Endothelial cell (in vitro differentiated cells): Measurements from ENCODE around the gene FHOD3. TPM values are rescaled to one million over a fixed set of nuclear protein-coding genes. Genes with fewer than 3 reads are reported as not detected.

Source experiments
- DNase-seq: peaks from one replicate; pipeline ENCODE4 v3.0.0; 2021; ENCODE audit warnings: low spot score
- H3K27ac Mint-ChIP-seq: one replicate; pipeline ENCODE4 v1.8.0; 2021; ENCODE audit warnings: mixed read lengths, inconsistent platforms; ENCODE audit not compliant: unreplicated experiment
- H3K27me3 Mint-ChIP-seq: one replicate; pipeline ENCODE4 v1.8.0; 2021; ENCODE audit warnings: mild to moderate bottlenecking, moderate library complexity, mixed read lengths, inconsistent platforms; ENCODE audit not compliant: unreplicated experiment
- H3K36me3 Mint-ChIP-seq: one replicate; pipeline ENCODE4 v1.8.0; 2021; ENCODE audit warnings: mild to moderate bottlenecking, low read depth, mixed read lengths, inconsistent platforms; ENCODE audit not compliant: unreplicated experiment
- H3K4me1 Mint-ChIP-seq: one replicate; pipeline ENCODE4 v1.8.0; 2021; ENCODE audit warnings: mild to moderate bottlenecking, mixed read lengths, inconsistent platforms; ENCODE audit not compliant: unreplicated experiment
- H3K4me3 Mint-ChIP-seq: one replicate; pipeline ENCODE4 v1.8.0; 2021; ENCODE audit warnings: mild to moderate bottlenecking, mixed read lengths, inconsistent platforms; ENCODE audit not compliant: unreplicated experiment
- H3K9me3 Mint-ChIP-seq: one replicate; pipeline ENCODE4 v1.8.0; 2021; ENCODE audit warnings: mixed read lengths, inconsistent platforms; ENCODE audit not compliant: unreplicated experiment
- total RNA-seq: library from RNA; stranded (reverse); fragmentation: NEBNext Ultra II Directional; extraction: Animal tissue kit (Norgen Biotek cat#: 25700); gene quantifications from one replicate; pipeline ENCODE4 v1.2.1, GENCODE V29; 2021; ENCODE audit not compliant: unreplicated experiment
- TF ChIP-seq, protein P1 (sequence below): fragments of 200-600 bp; sonication (generic); IDR thresholded peaks from one replicate; pipeline ENCODE4 v1.5.0; 2021; ENCODE audit warnings: antibody characterized with exemption; ENCODE audit not compliant: unreplicated experiment

The FHOD3 gene
- total RNA-seq, 1 donor from 2014 or later, result 0.67 TPM

DNA sequence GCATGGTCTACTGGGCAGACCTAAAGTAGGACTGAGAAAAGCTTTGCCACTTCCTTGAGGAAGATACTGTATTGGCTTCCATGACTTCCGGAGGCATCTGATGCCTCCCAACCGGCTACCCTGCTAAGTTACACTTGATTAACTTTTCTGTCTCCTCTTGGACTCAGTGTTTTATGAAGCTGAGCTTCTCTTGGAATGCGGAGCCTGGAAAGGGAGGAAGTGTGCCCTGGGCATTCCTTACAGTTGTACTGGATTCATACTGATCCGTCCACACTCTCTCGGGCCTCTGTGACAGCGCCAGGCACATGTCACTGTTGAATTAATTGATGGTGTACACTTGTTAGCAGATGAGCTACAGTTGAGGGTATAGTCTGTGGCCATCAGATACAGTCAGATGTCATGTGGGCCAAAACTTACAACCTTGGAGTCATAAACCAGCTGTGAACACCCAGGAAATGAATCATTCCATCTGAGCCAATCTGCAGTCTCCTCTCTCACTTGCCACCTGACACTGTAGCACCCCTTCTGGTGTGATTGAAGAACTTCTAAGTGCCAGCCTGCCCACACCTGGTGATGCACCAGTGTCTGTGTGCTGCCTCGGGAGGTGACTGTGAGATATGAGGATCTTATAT is 122.5 kb downstream of the FHOD3 start:
- Mint-ChIP-seq H3K4me3 (no peak overlapping the region), H3K27ac (no peak overlapping the region), H3K27me3 (peaks cover 2% of the 10 kb centered on the region), H3K36me3 (no peaks in the 10 kb centered on the region), H3K4me1 (peaks cover 3% of the 10 kb centered on the region), H3K9me3 (no peaks in the 10 kb centered on the region)
- no peak for DNase-seq
- TF ChIP-seq, protein P1, sequence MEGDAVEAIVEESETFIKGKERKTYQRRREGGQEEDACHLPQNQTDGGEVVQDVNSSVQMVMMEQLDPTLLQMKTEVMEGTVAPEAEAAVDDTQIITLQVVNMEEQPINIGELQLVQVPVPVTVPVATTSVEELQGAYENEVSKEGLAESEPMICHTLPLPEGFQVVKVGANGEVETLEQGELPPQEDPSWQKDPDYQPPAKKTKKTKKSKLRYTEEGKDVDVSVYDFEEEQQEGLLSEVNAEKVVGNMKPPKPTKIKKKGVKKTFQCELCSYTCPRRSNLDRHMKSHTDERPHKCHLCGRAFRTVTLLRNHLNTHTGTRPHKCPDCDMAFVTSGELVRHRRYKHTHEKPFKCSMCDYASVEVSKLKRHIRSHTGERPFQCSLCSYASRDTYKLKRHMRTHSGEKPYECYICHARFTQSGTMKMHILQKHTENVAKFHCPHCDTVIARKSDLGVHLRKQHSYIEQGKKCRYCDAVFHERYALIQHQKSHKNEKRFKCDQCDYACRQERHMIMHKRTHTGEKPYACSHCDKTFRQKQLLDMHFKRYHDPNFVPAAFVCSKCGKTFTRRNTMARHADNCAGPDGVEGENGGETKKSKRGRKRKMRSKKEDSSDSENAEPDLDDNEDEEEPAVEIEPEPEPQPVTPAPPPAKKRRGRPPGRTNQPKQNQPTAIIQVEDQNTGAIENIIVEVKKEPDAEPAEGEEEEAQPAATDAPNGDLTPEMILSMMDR, result no peak

DNA sequence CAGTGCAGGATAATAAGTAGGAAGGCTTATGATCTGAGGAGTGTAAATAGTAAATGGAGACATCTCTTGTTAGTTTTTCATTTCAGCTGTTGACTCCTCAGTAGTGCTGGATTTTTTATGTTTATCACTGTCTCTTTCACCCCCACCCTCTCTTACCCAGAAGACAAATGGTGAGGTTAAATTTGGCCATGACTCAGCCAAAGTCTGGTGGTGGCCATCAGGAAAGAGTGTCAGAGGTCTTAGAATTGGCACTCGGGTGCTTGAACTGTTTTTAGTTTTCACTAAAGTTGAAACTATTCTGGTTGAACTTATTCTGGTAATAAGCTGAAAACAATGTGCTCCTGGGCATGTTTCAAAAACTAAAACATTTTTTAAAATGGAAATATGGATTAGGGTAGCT is 123.3 kb downstream of the FHOD3 start:
- H3K27ac Mint-ChIP-seq, result no peak overlapping the region
- peaks cover 2% of the 10 kb centered on the region for H3K27me3 Mint-ChIP-seq
- no peak overlapping the region for H3K4me3 Mint-ChIP-seq
- DNase-seq, result no peak
- H3K4me1 Mint-ChIP-seq, result peaks cover 3% of the 10 kb centered on the region
- H3K9me3 Mint-ChIP-seq, result no peaks in the 10 kb centered on the region
- H3K36me3 Mint-ChIP-seq, result no peaks in the 10 kb centered on the region
- TF ChIP-seq, protein P1, result no peak

DNA sequence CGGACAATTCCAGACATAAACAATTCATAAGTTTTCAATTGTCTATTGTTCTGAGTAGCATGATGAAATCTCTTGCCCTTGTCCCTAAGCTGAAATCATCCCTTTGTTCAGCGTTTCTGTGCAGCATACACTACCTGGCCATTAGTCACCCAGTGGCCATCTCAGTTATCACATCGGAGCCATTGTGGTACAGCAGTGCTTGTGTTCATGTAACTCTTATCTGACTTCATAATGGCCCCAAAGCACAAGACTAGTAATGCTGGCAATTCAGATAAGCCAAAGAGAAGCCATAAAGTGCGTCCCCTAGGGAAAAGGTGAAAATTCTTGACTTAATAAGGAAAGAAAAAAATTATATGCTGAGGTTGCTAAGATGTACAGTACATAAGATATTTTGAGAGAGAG is 127.2 kb downstream of the FHOD3 start:
- H3K27me3 Mint-ChIP-seq, result peaks cover 2% of the 10 kb centered on the region
- DNase-seq, result no peak
- H3K36me3 Mint-ChIP-seq, result no peaks in the 10 kb centered on the region
- H3K4me3 Mint-ChIP-seq, result no peak overlapping the region
- TF ChIP-seq, protein P1, result no peak
- H3K9me3 Mint-ChIP-seq, result no peaks in the 10 kb centered on the region
- H3K4me1 Mint-ChIP-seq, result peaks cover 3% of the 10 kb centered on the region
- no peak overlapping the region for H3K27ac Mint-ChIP-seq

DNA sequence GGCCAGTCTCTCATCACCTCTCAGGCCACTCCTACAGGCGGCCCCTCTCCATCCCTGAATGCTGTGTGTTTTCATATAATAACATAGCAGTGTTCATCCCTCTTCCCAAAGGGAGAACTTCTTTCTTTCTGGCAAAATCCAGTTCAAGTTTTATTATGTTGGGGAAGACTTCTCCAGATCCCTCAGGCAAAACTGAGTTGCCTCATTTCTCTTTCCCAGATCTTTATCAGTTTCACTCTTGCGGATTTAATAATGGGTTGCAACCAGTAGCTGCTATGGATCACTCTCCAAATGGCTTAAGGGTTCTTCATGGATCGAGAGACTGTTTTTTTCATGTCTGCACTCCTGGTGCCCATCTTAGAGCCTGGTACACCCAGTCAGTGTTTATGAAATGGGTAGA is 129.9 kb downstream of the FHOD3 start:
- no peaks in the 10 kb centered on the region for H3K36me3 Mint-ChIP-seq
- H3K9me3 Mint-ChIP-seq, result no peaks in the 10 kb centered on the region
- no peaks in the 10 kb centered on the region for H3K4me1 Mint-ChIP-seq
- H3K4me3 Mint-ChIP-seq, result no peak overlapping the region
- TF ChIP-seq, protein P1, result no peak
- H3K27ac Mint-ChIP-seq, result no peak overlapping the region
- no peak for DNase-seq
- H3K27me3 Mint-ChIP-seq, result peaks cover 2% of the 10 kb centered on the region

DNA sequence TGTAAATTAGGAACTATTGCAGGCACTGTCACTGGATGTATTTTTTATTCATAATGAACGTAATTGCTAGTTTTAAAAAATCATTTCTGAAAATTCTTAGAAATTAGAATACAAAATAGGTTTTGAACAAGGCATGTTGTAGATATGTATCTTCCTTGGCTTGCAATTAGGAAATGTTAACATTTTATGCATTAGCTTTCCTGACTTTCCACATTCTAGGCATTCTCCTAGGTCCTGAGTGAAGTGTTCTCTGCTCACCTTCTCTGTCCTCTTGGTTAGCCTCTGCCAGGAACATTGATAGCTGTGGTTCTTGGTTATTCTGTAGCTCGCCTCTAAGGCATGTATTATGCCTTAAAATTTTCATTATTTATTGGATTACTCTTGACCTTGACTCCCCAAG is 130.3 kb downstream of the FHOD3 start:
- Mint-ChIP-seq H3K27ac (no peak overlapping the region), H3K4me3 (no peak overlapping the region), H3K4me1 (no peaks in the 10 kb centered on the region), H3K9me3 (no peaks in the 10 kb centered on the region), H3K27me3 (peaks cover 2% of the 10 kb centered on the region), H3K36me3 (no peaks in the 10 kb centered on the region)
- no peak for DNase-seq
- TF ChIP-seq, protein P1, result no peak
